SK-N-SH (cell line): ENCODE data around the gene DUOX2. TPM values are rescaled to one million over a fixed set of nuclear protein-coding genes. Genes with fewer than 3 reads are reported as not detected.

Experiments
- CTCF ChIA-PET: fragments of 300-600, 350-600 bp; formaldehyde crosslinking; extraction: SDS; loops from one replicate; lab custom pipeline; 2021; lab: Yijun Ruan, JAX
- POLR2A ChIA-PET: fragments of 350-600 bp; sonication (Branson Sonifier 250); formaldehyde crosslinking; extraction: SDS; loops from one replicate; lab custom pipeline; 2020; ENCODE audit warnings: antibody characterized with exemption, inconsistent platforms; lab: Yijun Ruan, JAX
- DNase-seq: peaks from one replicate; pipeline ENCODE4 v3.0.0; 2012
- H2AFZ ChIP-seq: fragments of 200-600 bp; sonication (generic); 2 replicates; pipeline ENCODE4 v1.8.1; 2016; ENCODE audit warnings: antibody characterized with exemption, mild to moderate bottlenecking, low read depth
- H3F3A ChIP-seq: fragments of 200-600 bp; sonication (generic); replicated peaks from 2 replicates; pipeline ENCODE3; 2016; ENCODE audit warnings: antibody characterized with exemption, mild to moderate bottlenecking; ENCODE audit not compliant: insufficient read depth
- H3K27ac ChIP-seq, 2 experiments: fragments of 200-500 bp in 1 of 2; fragments of 200-600 bp in 1 of 2; sonication (Bioruptor generic) in 1 of 2; sonication (generic), shearing (Covaris generic) in 1 of 2; 2 replicates each; pipeline versions ENCODE4 v1.5.1 to v1.6.1; 2014 to 2016; ENCODE audit warnings: low read depth in 2 of 2, inconsistent platforms in 1 of 2, low read length in 1 of 2, mild to moderate bottlenecking in 1 of 2, mixed read lengths in 1 of 2
- H3K27me3 ChIP-seq: fragments of 200-600 bp; sonication (generic), shearing (Covaris generic); 2 replicates; pipeline ENCODE4 v1.6.1; 2016; ENCODE audit warnings: mixed run types; ENCODE audit not compliant: insufficient read depth
- H3K36me3 ChIP-seq, 2 experiments: fragments of 200-500 bp in 1 of 2; fragments of 200-600 bp in 1 of 2; sonication (Bioruptor generic) in 1 of 2; sonication (generic) in 1 of 2; replicated peaks in 1 of 2; 2 replicates each; pipeline versions ENCODE3 to v1.5.1; 2014 to 2016; ENCODE audit warnings: low read length in 1 of 2, mild to moderate bottlenecking in 1 of 2; ENCODE audit not compliant: insufficient read depth in 2 of 2, control insufficient read depth in 1 of 2
- H3K4me1 ChIP-seq, 2 experiments: fragments of 200-500 bp in 1 of 2; fragments of 200-600 bp in 1 of 2; sonication (Bioruptor generic) in 1 of 2; sonication (generic), shearing (Covaris generic) in 1 of 2; 2 replicates each; pipeline versions ENCODE4 v1.5.1 to v1.6.1; 2014 to 2016; ENCODE audit warnings: low read depth in 1 of 2, low read length in 1 of 2, mixed run types in 1 of 2; ENCODE audit not compliant: insufficient read depth in 2 of 2, control insufficient read depth in 1 of 2
- H3K4me2 ChIP-seq: fragments of 200-600 bp; sonication (generic), shearing (Covaris generic); 2 replicates; pipeline ENCODE4 v1.6.1; 2017; ENCODE audit warnings: mixed run types
- H3K4me3 ChIP-seq, 2 experiments: fragments of 200-500 bp in 1 of 2; fragments of 200-600 bp in 1 of 2; sonication (Bioruptor generic) in 1 of 2; sonication (generic), shearing (Covaris generic) in 1 of 2; 2 replicates each; pipeline versions ENCODE4 v1.5.1 to v1.8.1; 2014 to 2016; ENCODE audit warnings: low read depth in 2 of 2, inconsistent platforms in 1 of 2, low read length in 1 of 2, mild to moderate bottlenecking in 1 of 2, mixed read lengths in 1 of 2, moderate library complexity in 1 of 2
- H3K79me2 ChIP-seq: fragments of 200-600 bp; sonication (generic); 2 replicates; pipeline ENCODE4 v1.8.1; 2017; ENCODE audit warnings: mild to moderate bottlenecking; ENCODE audit not compliant: insufficient read depth
- H3K9ac ChIP-seq: fragments of 200-600 bp; sonication (generic); 2 replicates; pipeline ENCODE4 v1.6.1; 2017; ENCODE audit warnings: mixed run types
- H3K9me2 ChIP-seq: fragments of 200-600 bp; sonication (generic); 2 replicates; pipeline ENCODE4 v1.6.1; 2017; ENCODE audit warnings: mixed run types
- H3K9me3 ChIP-seq: fragments of 200-600 bp; sonication (generic); 2 replicates; pipeline ENCODE4 v1.6.1; 2017; ENCODE audit warnings: mixed run types, mild to moderate bottlenecking, moderate library complexity
- H4K20me1 ChIP-seq: fragments of 200-600 bp; sonication (generic); 2 replicates; pipeline ENCODE4 v1.6.1; 2017; ENCODE audit warnings: mild to moderate bottlenecking, mixed run types; ENCODE audit not compliant: insufficient read depth
- EP300 ChIP-seq, 2 experiments: IDR thresholded peaks; 2 replicates each; pipeline versions ENCODE4 v1.4.0 to v1.6.1; 2012; ENCODE audit warnings: borderline replicate concordance in 1 of 2, low read depth in 1 of 2, low read length in 1 of 2
- EZH2phosphoT487 ChIP-seq: fragments of 200-600 bp; sonication (generic); IDR thresholded peaks from 2 replicates; pipeline ENCODE4 v1.6.1; 2017; ENCODE audit warnings: low read depth, mixed run types, mild to moderate bottlenecking, antibody characterized with exemption, moderate library complexity, borderline replicate concordance
- FOXM1 ChIP-seq: IDR thresholded peaks from 2 replicates; pipeline ENCODE4 v1.4.0; 2012; ENCODE audit warnings: low read depth, mild to moderate bottlenecking
- IRF3 ChIP-seq: fragments of 150-350 bp; IDR thresholded peaks from 2 replicates; pipeline ENCODE4 v1.6.1; 2016; ENCODE audit warnings: mild to moderate bottlenecking, low read depth, low read length
- MAX ChIP-seq: IDR thresholded peaks from 2 replicates; pipeline ENCODE4 v1.4.0; 2012; ENCODE audit warnings: low read depth
- MEF2A ChIP-seq: IDR thresholded peaks from 2 replicates; pipeline ENCODE4 v1.4.0; 2012; ENCODE audit warnings: low read depth, borderline replicate concordance
- NRF1 ChIP-seq: IDR thresholded peaks from 2 replicates; pipeline ENCODE4 v1.6.1; 2012; ENCODE audit warnings: low read depth, mild to moderate bottlenecking, low read length
- RCOR1 ChIP-seq: fragments of 150-350 bp; IDR thresholded peaks from 2 replicates; pipeline ENCODE4 v1.6.1; 2017; ENCODE audit warnings: antibody characterized with exemption, low read length
- REST ChIP-seq: IDR thresholded peaks from 2 replicates; pipeline ENCODE4 v1.6.1; 2012; ENCODE audit warnings: mild to moderate bottlenecking, low read depth, low read length, moderate library complexity
- RFX5 ChIP-seq: IDR thresholded peaks from 2 replicates; pipeline ENCODE4 v1.6.1; 2012; ENCODE audit warnings: mild to moderate bottlenecking, improper control_type of control experiment, low read length
- RXRA ChIP-seq: IDR thresholded peaks from 2 replicates; pipeline ENCODE4 v1.4.0; 2012; ENCODE audit warnings: low read depth, mild to moderate bottlenecking, borderline replicate concordance
- SIN3A ChIP-seq: IDR thresholded peaks from 2 replicates; pipeline ENCODE4 v1.6.1; 2012; ENCODE audit warnings: low read depth, mild to moderate bottlenecking, low read length, moderate library complexity, borderline replicate concordance
- TAF1 ChIP-seq: IDR thresholded peaks from 2 replicates; pipeline ENCODE4 v1.6.1; 2012; ENCODE audit warnings: low read depth, mild to moderate bottlenecking, low read length, moderate library complexity, borderline replicate concordance
- TEAD4 ChIP-seq: IDR thresholded peaks from 2 replicates; pipeline ENCODE4 v1.4.0; 2012; ENCODE audit warnings: mild to moderate bottlenecking, borderline replicate concordance; ENCODE audit not compliant: insufficient read depth
- USF1 ChIP-seq: IDR thresholded peaks from 2 replicates; pipeline ENCODE4 v1.4.0; 2012; ENCODE audit warnings: low read depth, borderline replicate concordance
- USF2 ChIP-seq: fragments of 150-350 bp; IDR thresholded peaks from 2 replicates; pipeline ENCODE4 v1.6.1; 2017; ENCODE audit warnings: antibody characterized with exemption, low read length, low read depth, borderline replicate concordance
- WGBS: methylation state at CpG from one replicate; pipeline ENCODE4 v1.1.6; 2017; ENCODE audit warnings: low lambda C conversion rate; 5-methylcytosine and 5-hydroxymethylcytosine counted together
- polyA plus RNA-seq, 3 experiments: library from polyadenylated mRNA; depleted of rRNA; stranded (reverse); fragments of >200 nt; gene quantifications; 2 replicates each; pipeline ENCODE4 v1.2.3, GENCODE V29; 2012
- TF ChIP-seq, protein P1 (sequence below): IDR thresholded peaks from 2 replicates; pipeline ENCODE4; 2012
- TF ChIP-seq, protein P2 (sequence below): fragments of 200-600 bp; sonication (generic); IDR thresholded peaks from 2 replicates; pipeline ENCODE4 v1.6.1; 2017; ENCODE audit warnings: antibody characterized with exemption, mild to moderate bottlenecking, moderate library complexity
- TF ChIP-seq, protein P3 (sequence below): IDR thresholded peaks from 2 replicates; pipeline ENCODE4 v1.4.0; 2012; ENCODE audit warnings: low read depth, borderline replicate concordance

DUOX2 gene
- polyA plus RNA-seq, 1 of the 3 experiments (the other 2 are of a cell fraction), result not detected

DNA sequence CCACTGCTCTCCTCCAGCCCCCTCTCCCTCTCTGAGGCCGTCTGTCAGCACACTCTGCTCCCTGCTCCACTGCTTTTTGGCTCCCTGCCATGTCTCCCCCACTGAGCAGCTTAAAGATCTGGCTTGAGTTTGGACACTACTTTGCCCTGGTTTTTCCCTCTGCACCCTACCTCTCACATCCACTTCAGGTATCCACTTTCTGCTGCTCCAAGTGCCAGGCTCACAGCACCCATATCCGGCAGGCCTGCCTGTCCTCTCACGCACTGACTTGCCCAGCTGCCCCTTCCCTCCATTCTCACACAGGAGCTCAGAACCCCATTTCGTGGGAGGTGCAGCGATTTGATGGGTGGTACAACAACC is 19.6 kb upstream of the DUOX2 start:
- H3K36me3 ChIP-seq, result no peaks in the 10 kb centered on the region
- H3K4me3 ChIP-seq, result no peak overlapping the region
- DNase-seq, result peak; percentile 83
- no peaks in the 10 kb centered on the region for H3F3A ChIP-seq
- no peaks in the 10 kb centered on the region; the same call in 1 of the 2 replicates for H3K27me3 ChIP-seq
- no peaks in the 10 kb centered on the region for H3K9me3 ChIP-seq
- no peaks in the 10 kb centered on the region for H4K20me1 ChIP-seq
- peaks cover 0 to 19% of the 10 kb centered on the region in 2 experiments; a peak in 1 of 4 replicates for H3K4me1 ChIP-seq
- H3K79me2 ChIP-seq, result no peaks in the 10 kb centered on the region
- TF ChIP-seq TAF1 (no peak), REST (no peak), RFX5 (no peak), MAX (no peak), EZH2phosphoT487 (no peak), EP300 (IDR thresholded peaks at IDR 0.05; ENCODE audit: borderline replicate concordance in 1 of 2, low read depth in 1 of 2, low read length in 1 of 2) (no peak), USF2 (no peak), NRF1 (no peak), USF1 (no peak), MEF2A (no peak), SIN3A (no peak), RXRA (no peak), RCOR1 (no peak), IRF3 (no peak), FOXM1 (no peak), TEAD4 (no peak)
- TF ChIP-seq, protein P1, sequence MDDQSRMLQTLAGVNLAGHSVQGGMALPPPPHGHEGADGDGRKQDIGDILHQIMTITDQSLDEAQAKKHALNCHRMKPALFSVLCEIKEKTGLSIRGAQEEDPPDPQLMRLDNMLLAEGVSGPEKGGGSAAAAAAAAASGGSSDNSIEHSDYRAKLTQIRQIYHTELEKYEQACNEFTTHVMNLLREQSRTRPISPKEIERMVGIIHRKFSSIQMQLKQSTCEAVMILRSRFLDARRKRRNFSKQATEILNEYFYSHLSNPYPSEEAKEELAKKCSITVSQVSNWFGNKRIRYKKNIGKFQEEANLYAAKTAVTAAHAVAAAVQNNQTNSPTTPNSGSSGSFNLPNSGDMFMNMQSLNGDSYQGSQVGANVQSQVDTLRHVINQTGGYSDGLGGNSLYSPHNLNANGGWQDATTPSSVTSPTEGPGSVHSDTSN, result no peak
- TF ChIP-seq, protein P2, sequence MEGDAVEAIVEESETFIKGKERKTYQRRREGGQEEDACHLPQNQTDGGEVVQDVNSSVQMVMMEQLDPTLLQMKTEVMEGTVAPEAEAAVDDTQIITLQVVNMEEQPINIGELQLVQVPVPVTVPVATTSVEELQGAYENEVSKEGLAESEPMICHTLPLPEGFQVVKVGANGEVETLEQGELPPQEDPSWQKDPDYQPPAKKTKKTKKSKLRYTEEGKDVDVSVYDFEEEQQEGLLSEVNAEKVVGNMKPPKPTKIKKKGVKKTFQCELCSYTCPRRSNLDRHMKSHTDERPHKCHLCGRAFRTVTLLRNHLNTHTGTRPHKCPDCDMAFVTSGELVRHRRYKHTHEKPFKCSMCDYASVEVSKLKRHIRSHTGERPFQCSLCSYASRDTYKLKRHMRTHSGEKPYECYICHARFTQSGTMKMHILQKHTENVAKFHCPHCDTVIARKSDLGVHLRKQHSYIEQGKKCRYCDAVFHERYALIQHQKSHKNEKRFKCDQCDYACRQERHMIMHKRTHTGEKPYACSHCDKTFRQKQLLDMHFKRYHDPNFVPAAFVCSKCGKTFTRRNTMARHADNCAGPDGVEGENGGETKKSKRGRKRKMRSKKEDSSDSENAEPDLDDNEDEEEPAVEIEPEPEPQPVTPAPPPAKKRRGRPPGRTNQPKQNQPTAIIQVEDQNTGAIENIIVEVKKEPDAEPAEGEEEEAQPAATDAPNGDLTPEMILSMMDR, result no peak
- TF ChIP-seq, protein P3, sequence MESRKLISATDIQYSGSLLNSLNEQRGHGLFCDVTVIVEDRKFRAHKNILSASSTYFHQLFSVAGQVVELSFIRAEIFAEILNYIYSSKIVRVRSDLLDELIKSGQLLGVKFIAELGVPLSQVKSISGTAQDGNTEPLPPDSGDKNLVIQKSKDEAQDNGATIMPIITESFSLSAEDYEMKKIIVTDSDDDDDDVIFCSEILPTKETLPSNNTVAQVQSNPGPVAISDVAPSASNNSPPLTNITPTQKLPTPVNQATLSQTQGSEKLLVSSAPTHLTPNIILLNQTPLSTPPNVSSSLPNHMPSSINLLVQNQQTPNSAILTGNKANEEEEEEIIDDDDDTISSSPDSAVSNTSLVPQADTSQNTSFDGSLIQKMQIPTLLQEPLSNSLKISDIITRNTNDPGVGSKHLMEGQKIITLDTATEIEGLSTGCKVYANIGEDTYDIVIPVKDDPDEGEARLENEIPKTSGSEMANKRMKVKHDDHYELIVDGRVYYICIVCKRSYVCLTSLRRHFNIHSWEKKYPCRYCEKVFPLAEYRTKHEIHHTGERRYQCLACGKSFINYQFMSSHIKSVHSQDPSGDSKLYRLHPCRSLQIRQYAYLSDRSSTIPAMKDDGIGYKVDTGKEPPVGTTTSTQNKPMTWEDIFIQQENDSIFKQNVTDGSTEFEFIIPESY, result no peak
- ChIA-PET CTCF (interaction anchor here (0.8 to 6.0 kb wide), 4 partner anchors 13 to 325 kb away, joined by 3 to 52 read pairs (median 3); no protein-coding TSS in a partner anchor), POLR2A (interaction anchor here (1.1 kb wide), 1 partner anchor 10 kb away, joined by 3 read pairs; no protein-coding TSS in a partner anchor)
- no peak overlapping the region for H3K27ac ChIP-seq
- no peaks in the 10 kb centered on the region for H3K9me2 ChIP-seq
- no peak overlapping the region for H2AFZ ChIP-seq
- H3K4me2 ChIP-seq, result no peak overlapping the region
- WGBS, result 70% methylated on average over 5 of the region's 5 CpGs
- H3K9ac ChIP-seq, result no peak overlapping the region
